HepG2 (cell line): Measurements from ENCODE around the gene GPR61. TPM values are rescaled to one million over a fixed set of nuclear protein-coding genes. Genes with fewer than 3 reads are reported as not detected.

Experiments
- AGO1 ChIP-seq: fragments of 200-400 bp; formaldehyde crosslinking; IDR thresholded peaks from 2 replicates; pipeline ENCODE4 v1.6.1; 2017; ENCODE audit warnings: mild to moderate bottlenecking, low read depth, low read length, moderate library complexity; ENCODE audit not compliant: poor library complexity, severe bottlenecking
- ARHGAP35 ChIP-seq: sonication (generic); formaldehyde crosslinking; IDR thresholded peaks from 2 replicates; pipeline ENCODE4 v1.9.0; 2022; ENCODE audit warnings: mild to moderate bottlenecking, inconsistent platforms, moderate library complexity, missing genetic modification reagents, borderline replicate concordance
- CREM ChIP-seq, 2 experiments: sonication (generic) in 1 of 2; formaldehyde crosslinking in 1 of 2; IDR thresholded peaks; 2 replicates each; pipeline versions ENCODE4 v1.4.0 to v1.6.1; 2016 to 2020; ENCODE audit warnings: antibody characterized with exemption in 1 of 2, mild to moderate bottlenecking in 1 of 2, missing genetic modification reagents in 1 of 2
- ELF3 ChIP-seq: IDR thresholded peaks from 2 replicates; pipeline ENCODE4 v1.6.1; 2016; ENCODE audit warnings: missing genetic modification reagents, missing compliant biosample characterization
- FOXK1 ChIP-seq: sonication (generic); formaldehyde crosslinking; IDR thresholded peaks from 2 replicates; pipeline ENCODE4 v1.4.0; 2020; ENCODE audit warnings: low read depth, missing genetic modification reagents, borderline replicate concordance
- KLF16 ChIP-seq, 2 experiments: sonication (generic) in 1 of 2; formaldehyde crosslinking in 1 of 2; IDR thresholded peaks; 2 replicates each; pipeline versions ENCODE4 v1.6.1 to v1.8.0; 2016 to 2023; ENCODE audit warnings: missing genetic modification reagents in 2 of 2, missing compliant biosample characterization in 1 of 2
- KLF6 ChIP-seq: IDR thresholded peaks from 2 replicates; pipeline ENCODE4 v1.8.0; 2016; ENCODE audit warnings: missing biosample characterization, missing genetic modification reagents
- MAFK ChIP-seq, 2 experiments: IDR thresholded peaks in 1 of 2; conservative IDR thresholded peaks in 1 of 2; 2 replicates each; pipeline ENCODE4 v1.6.1; 2011; ENCODE audit warnings: improper control_type of control experiment in 2 of 2, low read length in 2 of 2
- SIN3A ChIP-seq: IDR thresholded peaks from 2 replicates; pipeline ENCODE4 v1.6.1; 2011; ENCODE audit warnings: low read depth, mild to moderate bottlenecking, control low read depth, low read length, borderline replicate concordance
- SMAD1 ChIP-seq: sonication (generic); formaldehyde crosslinking; IDR thresholded peaks from 2 replicates; pipeline ENCODE4 v1.4.0; 2020; ENCODE audit warnings: missing genetic modification reagents, low read depth, mild to moderate bottlenecking, borderline replicate concordance
- SPEN ChIP-seq: sonication (generic); formaldehyde crosslinking; IDR thresholded peaks from 2 replicates; pipeline ENCODE4 v1.5.1; 2020; ENCODE audit warnings: low read depth, mild to moderate bottlenecking, missing genetic modification reagents
- TP53 ChIP-seq: sonication (generic); formaldehyde crosslinking; conservative IDR thresholded peaks from 2 replicates; pipeline ENCODE4 v1.4.0; 2020; ENCODE audit warnings: missing genetic modification reagents
- WIZ ChIP-seq: sonication (generic); formaldehyde crosslinking; IDR thresholded peaks from 2 replicates; pipeline ENCODE4 v1.5.1; 2020; ENCODE audit warnings: mild to moderate bottlenecking, missing genetic modification reagents
- ZNF468 ChIP-seq: sonication (generic); formaldehyde crosslinking; IDR thresholded peaks from 2 replicates; pipeline ENCODE4 v1.8.0; 2022; ENCODE audit warnings: mild to moderate bottlenecking, moderate library complexity, missing genetic modification reagents
- polyA plus RNA-seq, 8 experiments: library from polyadenylated mRNA; depleted of rRNA in 3 of 8; stranded (reverse) in 7 of 8; unstranded in 1 of 8; fragments of >200 nt; fragmentation: Illumina TruSeq in 4 of 8; extraction: Trizol in 4 of 8; gene quantifications; 2 replicates each; pipeline versions ENCODE4 v1.2.1 to v1.2.3, GENCODE V29; 2011 to 2016; ENCODE audit warnings: low read depth in 4 of 8, missing spikeins in 1 of 8, mixed read lengths in 1 of 8; ENCODE audit not compliant: insufficient read depth in 1 of 8
- total RNA-seq, 5 experiments: library from RNA; depleted of rRNA; stranded (reverse); fragments of >200 nt; fragmentation: Illumina TruSeq; extraction: Trizol; gene quantifications; 2 replicates each; pipeline ENCODE4 v1.2.3, GENCODE V29; 2016; ENCODE audit warnings: low read depth in 1 of 5
- TF ChIP-seq, protein P1 (sequence below): sonication (generic); formaldehyde crosslinking; IDR thresholded peaks from 2 replicates; pipeline ENCODE4 v1.4.0; 2020; ENCODE audit warnings: mild to moderate bottlenecking, missing genetic modification reagents
- TF ChIP-seq, protein P2 (sequence below): sonication (generic); formaldehyde crosslinking; IDR thresholded peaks from 2 replicates; pipeline ENCODE4 v1.4.0; 2020; ENCODE audit warnings: mild to moderate bottlenecking, missing genetic modification reagents, borderline replicate concordance
- TF ChIP-seq, protein P3 (sequence below): sonication (generic); formaldehyde crosslinking; IDR thresholded peaks from 2 replicates; pipeline ENCODE4 v1.8.0; 2022; ENCODE audit warnings: missing genetic modification reagents, mild to moderate bottlenecking, inconsistent platforms, borderline replicate concordance
- TF ChIP-seq, protein P4 (sequence below), 2 experiments: sonication (generic) in 1 of 2; formaldehyde crosslinking in 1 of 2; IDR thresholded peaks; 2 replicates each; pipeline versions ENCODE4 v1.5.1 to v1.6.1; 2011 to 2020; ENCODE audit warnings: borderline replicate concordance in 1 of 2, low read depth in 1 of 2, low read length in 1 of 2, mild to moderate bottlenecking in 1 of 2, missing genetic modification reagents in 1 of 2, moderate library complexity in 1 of 2

GPR61 gene
- total and polyA plus RNA-seq, 2 of the 13 experiments (the other 11 are each of a cell fraction or from before 2014, with no cell fraction given): not detected

DNA sequence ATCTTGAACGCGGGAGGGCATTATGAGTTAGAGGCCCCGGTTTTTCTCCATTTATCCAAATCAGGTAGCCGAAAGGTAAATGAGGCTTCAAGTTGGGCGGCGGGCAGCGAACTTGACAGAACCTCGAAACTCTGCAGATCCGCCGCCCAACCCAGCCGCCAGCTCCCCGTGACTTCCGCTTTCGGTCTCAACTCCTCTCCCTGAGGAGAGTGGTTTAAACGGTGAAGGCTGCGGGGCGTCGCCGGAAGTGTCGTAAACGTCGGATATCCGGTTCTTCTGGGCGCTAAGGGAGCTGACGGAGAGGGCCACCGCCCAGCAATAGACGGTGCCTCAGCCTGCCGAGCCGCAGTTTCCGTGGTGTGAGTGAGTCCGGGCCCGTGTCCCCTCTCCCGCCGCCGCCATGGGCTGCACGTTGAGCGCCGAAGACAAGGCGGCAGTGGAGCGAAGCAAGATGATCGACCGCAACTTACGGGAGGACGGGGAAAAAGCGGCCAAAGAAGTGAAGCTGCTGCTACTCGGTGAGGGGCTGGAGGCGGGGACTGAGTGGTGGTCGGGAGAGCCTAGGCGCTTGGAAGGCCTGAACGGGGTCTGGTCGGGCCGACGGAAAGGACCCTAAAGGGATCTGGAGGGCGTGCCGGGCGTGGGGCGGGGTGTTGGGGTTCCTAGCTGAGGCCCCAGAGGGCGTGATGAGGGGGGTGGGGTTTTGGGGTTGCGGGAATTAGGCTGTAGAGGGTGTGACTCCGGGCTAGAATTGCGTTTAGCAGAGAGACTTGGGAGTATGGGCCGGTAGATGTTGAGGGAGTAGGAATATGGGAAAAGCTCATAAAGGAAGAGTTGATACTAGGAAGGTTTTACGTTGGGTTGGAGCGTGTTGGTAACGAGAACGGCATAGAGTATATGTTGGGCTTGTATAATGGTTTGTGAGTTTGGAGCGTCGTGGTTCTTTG is 8.9 kb downstream of the GPR61 start, which contains the start of gene GNAI3 (continued):
- TF ChIP-seq ARHGAP35 (CRISPR knock-in tag): peak; percentile 89; the same call in 1 of the 2 replicates
- TF ChIP-seq, protein P1, sequence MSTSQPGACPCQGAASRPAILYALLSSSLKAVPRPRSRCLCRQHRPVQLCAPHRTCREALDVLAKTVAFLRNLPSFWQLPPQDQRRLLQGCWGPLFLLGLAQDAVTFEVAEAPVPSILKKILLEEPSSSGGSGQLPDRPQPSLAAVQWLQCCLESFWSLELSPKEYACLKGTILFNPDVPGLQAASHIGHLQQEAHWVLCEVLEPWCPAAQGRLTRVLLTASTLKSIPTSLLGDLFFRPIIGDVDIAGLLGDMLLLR (CRISPR knock-in tag): 0 out of 2 replicates have a peak, but pooled peaks have one; percentile 65
- TF ChIP-seq MAFK (conservative IDR thresholded peaks at IDR 0.05 in 1 of 2, IDR thresholded peaks at IDR 0.05 in 1 of 2; ENCODE audit: low read length in 2 of 2): no peak
- peak; percentile 66; the same call in 1 of the 2 replicates for TF ChIP-seq FOXK1 (CRISPR knock-in tag)
- TF ChIP-seq ZNF468 (CRISPR knock-in tag): no peak
- TF ChIP-seq AGO1: peak; percentile 53
- TF ChIP-seq SIN3A: peak; percentile 82
- TF ChIP-seq SPEN (CRISPR knock-in tag): peak; percentile 87
- TF ChIP-seq, protein P2, sequence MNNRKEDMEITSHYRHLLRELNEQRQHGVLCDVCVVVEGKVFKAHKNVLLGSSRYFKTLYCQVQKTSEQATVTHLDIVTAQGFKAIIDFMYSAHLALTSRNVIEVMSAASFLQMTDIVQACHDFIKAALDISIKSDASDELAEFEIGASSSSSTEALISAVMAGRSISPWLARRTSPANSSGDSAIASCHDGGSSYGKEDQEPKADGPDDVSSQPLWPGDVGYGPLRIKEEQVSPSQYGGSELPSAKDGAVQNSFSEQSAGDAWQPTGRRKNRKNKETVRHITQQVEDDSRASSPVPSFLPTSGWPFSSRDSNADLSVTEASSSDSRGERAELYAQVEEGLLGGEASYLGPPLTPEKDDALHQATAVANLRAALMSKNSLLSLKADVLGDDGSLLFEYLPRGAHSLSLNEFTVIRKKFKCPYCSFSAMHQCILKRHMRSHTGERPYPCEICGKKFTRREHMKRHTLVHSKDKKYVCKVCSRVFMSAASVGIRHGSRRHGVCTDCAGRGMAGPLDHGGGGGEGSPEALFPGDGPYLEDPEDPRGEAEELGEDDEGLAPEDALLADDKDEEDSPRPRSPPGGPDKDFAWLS: 0 out of 2 replicates have a peak, but pooled peaks have one; percentile 67
- no peak; the same call in 1 of the 2 replicates for TF ChIP-seq SMAD1
- 0 out of 2 replicates have a peak, but pooled peaks have one; percentile 32 for TF ChIP-seq WIZ (CRISPR knock-in tag)
- TF ChIP-seq, protein P3, sequence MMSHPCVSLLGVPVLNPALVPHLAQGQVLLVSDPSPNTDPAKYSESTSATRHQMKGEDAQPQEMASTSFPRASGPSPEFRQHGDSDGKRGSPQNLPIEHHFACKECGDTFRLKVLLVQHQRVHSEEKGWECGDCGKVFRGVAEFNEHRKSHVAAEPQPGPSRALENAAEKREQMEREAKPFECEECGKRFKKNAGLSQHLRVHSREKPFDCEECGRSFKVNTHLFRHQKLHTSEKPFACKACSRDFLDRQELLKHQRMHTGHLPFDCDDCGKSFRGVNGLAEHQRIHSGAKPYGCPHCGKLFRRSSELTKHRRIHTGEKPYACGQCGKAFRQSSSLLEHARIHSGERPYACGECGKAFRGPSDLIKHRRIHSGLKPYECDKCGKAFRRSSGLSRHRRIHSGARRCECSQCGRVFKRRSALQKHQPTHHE (CRISPR knock-in tag): peak; percentile 39; the same call in 1 of the 2 replicates
- TF ChIP-seq ELF3 (CRISPR knock-in tag): peak; percentile 74
- TF ChIP-seq TP53 (CRISPR knock-in tag): 0 out of 2 replicates have a peak, but pooled peaks have one; percentile 51
- TF ChIP-seq CREM (IDR thresholded peaks at IDR 0.05): peak; percentile 90
- TF ChIP-seq CREM (CRISPR knock-in tag; IDR thresholded peaks at IDR 0.05): no peak
- TF ChIP-seq KLF6 (CRISPR knock-in tag): peak; percentile 40; the same call in 1 of the 2 replicates
- TF ChIP-seq KLF16 (CRISPR knock-in tag; IDR thresholded peaks at IDR 0.05): peak in 1 of 2 experiments; percentile 84; a peak in 2 of 4 replicates
- TF ChIP-seq, protein P4, sequence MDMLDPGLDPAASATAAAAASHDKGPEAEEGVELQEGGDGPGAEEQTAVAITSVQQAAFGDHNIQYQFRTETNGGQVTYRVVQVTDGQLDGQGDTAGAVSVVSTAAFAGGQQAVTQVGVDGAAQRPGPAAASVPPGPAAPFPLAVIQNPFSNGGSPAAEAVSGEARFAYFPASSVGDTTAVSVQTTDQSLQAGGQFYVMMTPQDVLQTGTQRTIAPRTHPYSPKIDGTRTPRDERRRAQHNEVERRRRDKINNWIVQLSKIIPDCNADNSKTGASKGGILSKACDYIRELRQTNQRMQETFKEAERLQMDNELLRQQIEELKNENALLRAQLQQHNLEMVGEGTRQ (IDR thresholded peaks at IDR 0.05; ENCODE audit: low read depth, low read length): no peak
- TF ChIP-seq, protein P4 (CRISPR knock-in tag; IDR thresholded peaks at IDR 0.05; ENCODE audit: borderline replicate concordance): peak; percentile 69; the same call in 1 of the 2 replicates
